GM19025 (cell line): ENCODE results near the gene FEV.

Experiments used
- ATAC-seq: cut with Tn5 transposase; IDR thresholded peaks from one replicate; pipeline ENCODE4 v1.9.1; 2021; ENCODE audit warnings: mild to moderate bottlenecking, low read depth, moderate library complexity; ENCODE audit not compliant: unreplicated experiment

Gene FEV

GRCh38 chr2:218995561-218995960 is 10.6 kb upstream of the FEV start:
- no peak for ATAC-seq

DNA sequence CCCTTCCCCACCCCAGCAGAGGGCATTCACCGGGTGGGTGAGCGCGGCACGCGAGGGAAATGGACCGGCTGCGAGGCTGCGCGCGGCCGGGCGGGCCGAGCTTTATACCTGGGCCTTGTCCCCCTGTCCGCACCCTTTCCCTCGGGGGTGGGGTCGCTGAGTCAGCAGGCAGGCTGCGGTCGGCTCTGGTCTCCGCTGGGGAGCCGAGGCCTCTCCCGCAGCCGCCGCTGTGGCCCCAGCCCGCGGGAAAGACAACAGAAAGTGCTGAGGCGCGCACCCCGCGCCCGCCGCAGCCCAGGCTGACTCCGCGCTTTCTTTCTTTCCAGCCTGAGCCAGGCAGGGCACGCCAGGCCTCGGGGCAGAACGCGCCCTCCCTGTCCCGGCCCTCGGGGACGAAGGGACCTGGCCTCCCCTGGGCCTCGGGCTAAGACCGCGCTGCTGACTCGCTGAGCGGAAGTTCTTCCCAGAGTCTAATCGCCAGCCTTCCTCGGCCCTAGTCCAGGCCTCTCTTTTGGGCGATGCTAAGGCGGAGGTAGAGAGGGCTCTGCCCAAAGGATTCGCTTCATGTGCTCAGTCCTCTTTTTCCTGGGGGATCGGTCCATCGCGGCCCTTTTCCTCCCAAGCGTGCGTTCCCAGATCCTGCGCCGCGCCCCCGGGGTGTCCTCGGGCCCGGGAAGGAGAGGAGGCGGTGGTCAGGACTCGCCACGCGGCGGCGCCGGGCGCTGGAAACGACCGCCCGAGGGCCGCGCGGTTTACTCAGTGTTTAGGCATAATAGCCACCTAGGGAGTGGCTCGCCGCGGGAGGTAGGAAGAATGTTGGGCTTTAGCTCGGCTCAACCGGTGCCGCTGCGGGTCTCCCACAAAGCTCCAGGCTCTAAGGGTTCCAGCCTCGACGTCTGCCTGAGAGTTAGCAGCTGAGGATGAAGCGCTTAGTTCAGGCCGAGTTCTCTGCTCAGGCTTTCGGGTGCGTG is 8.6 kb upstream of the FEV start, which contains the start of gene CRYBA2:
Gene CRYBA2 (minus strand): TSS at position 78 of the 971 bp plus-strand sequence. CDS start 246 bp downstream, outside the sequence.
- no peak for ATAC-seq

DNA sequence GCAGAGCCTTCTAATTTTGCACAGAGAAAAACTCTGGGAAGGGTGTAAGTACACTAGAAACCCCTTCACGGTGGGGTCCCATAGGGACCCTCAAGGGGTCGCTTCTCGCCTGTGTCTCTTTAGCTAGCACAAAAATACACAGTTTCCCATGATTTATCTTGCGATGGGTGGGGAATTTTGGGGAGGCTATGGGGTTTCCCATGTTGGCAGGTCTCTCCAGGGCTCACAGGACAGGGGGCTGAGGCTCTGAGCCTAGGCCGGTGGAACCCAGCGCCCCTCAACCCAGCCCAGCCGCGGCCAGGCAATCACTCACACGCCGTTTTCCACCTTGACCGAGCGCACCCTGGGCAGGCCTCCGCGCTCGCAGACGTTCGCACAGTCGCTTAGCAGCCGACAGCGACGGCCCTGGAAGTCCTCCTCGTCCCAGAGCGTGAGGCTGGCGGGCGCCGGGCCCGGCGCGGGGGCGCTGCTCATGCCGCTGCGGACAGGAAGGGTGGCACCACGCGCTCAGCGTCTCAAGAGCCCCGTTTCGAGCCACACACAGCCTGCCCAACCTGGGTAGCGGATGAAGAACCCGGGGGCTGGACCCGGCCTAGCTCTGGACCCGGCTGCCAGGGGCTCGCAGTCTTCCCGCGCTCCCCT is 7.8 kb upstream of the FEV start:
- ATAC-seq, result no peak

DNA sequence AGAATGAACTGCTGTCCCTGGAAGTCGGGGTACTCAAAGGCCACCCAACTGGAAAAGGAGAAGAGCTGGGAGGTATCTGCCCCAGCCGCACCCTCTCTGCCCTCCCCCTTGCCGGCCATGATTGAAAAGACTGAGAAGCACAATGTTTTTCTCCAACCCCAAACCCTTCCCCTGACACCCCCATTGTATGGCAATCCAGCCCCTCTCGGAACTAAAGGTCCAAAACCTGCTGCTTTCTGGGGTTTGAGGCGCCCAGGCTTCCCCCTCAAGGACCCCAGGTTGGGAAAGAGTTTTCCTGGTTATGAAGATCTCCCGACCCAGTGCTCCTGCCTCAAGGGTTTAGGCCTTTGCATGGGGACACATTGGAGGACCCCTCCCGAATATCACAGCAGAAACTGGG is 7.2 kb upstream of the FEV start:
- no peak for ATAC-seq

GRCh38 chr2:218991674-218992168 is 6.7 kb upstream of the FEV start:
- ATAC-seq, result no peak

DNA sequence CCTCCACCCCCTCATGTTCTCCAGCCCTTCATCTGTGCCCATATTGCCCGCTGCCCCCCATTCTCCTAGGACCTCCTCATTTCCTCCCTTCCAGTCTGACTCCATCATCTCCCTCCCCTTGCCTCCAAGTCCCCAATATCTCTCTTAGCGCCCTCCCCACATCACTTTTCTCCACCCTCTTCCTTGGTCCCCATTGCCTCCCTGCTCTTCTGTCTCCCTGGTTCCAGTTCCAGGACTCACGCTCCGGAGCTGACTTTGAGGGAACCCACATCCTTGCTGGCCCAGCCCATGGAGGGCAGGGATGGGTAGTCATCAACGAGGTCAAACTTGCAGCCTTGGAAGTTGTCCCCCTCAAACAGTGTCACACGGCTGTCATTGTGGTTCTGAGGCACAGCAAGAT is 5.6 kb upstream of the FEV start:
- no peak for ATAC-seq

DNA sequence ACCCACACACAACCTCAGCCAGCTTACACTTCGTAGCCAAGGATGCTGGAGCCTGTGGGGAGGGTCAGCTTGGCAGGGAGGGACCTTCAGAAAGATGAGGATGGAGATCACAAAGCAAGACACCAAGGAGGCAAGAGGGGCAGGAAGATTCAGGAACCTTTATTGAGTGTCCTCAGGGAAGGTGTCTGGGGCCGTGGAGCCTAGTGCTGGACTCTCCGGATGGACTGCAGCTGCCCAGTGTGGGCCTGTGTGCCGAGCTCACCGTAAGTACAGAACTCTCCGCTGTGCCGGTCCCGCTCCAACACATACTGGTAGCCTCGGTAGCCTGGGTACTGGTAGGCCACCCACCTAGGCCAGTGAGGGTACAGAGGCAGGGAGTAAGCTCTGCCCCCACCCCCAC is 5.1 kb upstream of the FEV start:
- ATAC-seq, result no peak

GRCh38 chr2:218988650-218989049 is 3.7 kb upstream of the FEV start:
- ATAC-seq, result no peak

DNA sequence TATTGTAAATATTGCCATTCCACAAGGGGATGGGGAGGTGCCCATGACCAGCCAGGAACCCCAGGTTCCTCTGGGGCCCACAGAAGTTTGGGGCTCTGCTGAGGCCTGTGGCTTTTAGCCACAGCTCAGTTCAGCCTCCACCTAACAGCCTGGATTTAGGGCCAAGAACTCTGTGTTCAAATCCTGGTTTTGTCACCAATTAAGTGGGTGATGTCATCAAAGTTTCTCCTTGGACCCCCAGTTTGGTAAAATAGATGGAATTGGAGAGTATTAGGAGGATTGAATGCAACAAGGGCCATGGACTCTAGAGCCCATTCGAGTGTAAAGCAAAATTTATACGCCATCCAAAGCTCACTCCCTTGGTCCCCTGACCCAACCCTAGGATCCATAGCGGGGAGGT is 3.2 kb upstream of the FEV start:
- no peak for ATAC-seq

- no peak for ATAC-seq
Measured at GRCh38 chr2:218986148-218986761, 1.3 kb upstream of the FEV start.

- no peak for ATAC-seq
Measured at GRCh38 chr2:218985325-218986091, 524 bp upstream of the FEV start.

DNA sequence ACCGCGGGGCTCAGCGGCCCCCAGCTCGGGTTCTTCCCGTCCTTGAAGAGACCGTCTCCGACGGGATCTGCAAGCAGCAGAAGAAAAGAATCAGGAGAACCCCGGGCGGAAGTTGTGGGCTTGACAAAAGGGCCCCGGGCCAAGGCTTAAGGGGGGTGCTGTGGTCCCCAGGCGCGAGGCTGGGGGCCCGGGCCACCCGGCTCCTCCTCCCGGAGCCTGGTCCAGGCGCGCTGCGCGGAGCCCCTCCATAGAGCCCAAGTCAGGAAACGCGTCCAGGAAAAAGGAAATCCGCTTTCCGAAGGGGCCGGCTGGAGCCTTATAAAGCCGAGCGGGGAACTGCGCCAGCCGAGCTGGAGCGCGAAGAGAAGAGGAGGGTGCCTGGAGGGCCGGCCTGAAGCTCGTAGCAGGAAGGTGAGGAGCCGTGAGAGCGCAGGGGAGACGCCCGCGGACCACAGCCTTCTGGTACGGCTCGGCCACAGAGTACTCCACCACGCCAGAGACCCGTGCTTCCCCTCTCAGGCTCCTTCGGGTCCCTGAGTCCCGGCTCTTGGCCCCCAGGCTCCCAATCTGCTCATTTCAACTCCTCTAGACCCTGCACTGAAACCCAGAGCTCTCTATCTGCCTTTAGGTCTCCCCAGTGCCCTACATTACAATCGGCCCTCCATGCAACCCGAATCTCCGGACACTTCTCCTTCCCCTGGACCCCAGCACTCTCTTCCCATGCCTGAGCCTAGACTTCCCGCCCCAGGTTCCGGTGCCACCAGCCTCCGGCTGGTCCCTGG is 554 bp downstream of the FEV start:
- ATAC-seq, result no peak

GRCh38 chr2:218983934-218984238 is 1.1 kb downstream of the FEV start:
- no peak for ATAC-seq

DNA sequence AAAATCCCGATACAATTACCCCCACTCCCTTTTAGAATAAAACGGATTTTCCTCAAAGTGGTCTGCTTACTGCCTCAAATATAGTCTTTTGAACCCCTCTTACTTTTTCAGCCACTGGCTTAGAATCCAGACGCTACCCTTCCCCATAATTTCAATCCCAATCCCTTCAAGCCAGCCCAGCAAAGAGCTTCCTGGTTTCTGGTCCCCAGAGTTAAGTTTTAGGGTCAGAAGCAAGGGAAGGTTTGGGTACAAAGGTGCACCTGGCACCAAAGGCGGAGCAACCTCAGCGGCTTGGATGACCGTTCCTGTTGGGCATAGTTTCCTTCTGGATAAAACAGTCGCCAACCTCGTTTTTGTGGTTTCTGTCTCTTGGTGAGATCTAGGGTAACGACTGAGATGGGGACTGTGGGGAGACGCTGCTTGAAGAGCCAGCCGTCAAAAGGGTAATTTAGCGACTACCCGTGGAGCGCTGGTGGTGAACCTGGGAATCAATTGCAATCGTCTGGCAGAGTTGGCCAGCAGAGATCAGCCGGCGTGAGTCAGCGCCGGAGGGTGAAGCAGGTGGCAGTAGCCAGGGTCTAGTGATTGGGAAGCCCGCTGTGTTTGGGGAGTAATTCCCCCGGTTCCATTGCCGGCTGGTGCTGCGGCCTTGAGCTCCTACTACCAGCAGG is 1.6 kb downstream of the FEV start:
- no peak for ATAC-seq

DNA sequence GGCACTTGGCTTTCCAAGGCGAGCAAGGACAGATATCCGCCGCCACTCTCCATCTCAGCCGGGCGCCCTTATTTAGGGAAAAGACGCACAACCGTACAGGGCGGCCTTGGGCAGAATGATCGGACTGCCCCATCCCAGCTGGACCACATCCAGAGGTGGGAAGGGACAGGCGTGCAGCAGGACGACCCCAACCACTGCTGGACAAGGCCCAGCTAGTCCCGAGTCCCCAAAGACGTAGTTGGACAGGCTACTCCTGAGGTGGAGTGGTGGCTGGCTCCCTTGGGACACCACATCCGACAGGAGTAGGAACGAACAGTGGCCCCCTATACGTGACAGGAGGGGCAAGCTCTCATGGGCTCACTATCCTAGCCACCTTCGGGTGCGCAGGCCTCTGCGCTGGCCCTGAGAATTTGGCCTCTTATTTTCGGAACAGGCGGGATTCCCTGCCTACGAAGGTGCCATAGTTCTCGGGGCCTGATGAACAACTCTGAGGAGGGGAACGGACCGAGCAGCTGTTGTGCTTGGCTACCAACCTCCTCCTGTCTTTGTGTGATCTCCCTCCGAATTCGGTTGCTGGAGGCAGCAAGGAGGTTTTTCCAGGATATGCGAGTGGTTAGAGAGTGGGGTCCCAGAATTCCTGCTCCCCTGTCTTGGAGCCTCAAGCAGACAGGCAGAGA is 2.3 kb downstream of the FEV start:
- no peak for ATAC-seq

DNA sequence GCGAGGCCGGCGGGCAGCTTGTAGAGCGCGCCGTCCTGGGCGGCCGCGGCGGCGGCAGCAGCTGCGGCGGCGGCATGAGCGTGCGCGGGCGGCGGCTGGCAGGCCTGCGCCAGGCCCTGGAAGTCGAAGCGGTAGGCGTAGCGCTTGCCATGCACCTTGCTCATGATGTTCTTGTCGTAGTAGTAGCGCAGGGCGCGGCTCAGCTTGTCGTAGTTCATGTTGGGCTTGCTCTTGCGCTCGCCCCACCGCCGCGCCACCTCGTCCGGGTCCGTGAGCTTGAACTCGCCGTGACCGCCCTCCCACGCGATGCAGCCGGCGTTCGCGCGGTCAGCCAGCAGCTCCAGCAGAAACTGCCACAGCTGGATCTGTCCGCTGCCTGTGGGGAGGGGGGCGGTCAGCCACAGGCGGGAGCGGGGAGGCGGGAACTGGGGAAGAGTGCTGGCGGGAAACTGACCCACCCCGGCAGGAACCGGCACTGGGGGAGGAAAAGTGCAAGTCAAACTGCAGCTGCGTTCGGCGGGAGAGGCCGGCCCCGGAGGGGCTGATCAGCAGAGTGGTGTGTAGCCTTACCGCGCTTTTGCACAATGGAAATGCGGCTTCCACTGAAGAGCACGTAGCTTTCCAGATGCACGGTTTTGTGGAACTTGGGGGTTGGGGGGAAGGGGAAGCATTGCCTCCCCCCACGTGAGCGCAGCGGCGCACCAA is 3.0 kb downstream of the FEV start:
- no peak for ATAC-seq

- no peak for ATAC-seq
Measured at GRCh38 chr2:218981390-218981880, 3.5 kb downstream of the FEV start.
